ENCODE results near the gene OR1L8. TPM values are rescaled to one million over a fixed set of nuclear protein-coding genes. Genes with fewer than 3 reads are reported as not detected.

Gene OR1L8
- not detected in 2 replicates for total RNA-seq

GRCh38 chr9:122583284-122583683, at the start of gene OR1L8:
TSS of gene OR1L8 (minus strand) at chr9:122583384. CDS start at chr9:122568477, 14,907 bp downstream.

GRCh38 chr9:122614362-122614761, 31.2 kb upstream of the OR1L8 start, which contains the start of gene OR1Q1:
TSS of gene OR1Q1 (plus strand) at chr9:122614738. CDS start at chr9:122614738, 0 bp downstream.

GRCh38 chr9:122552812-122553211, 30.4 kb downstream of the OR1L8 start, which contains the start of gene OR1N2:
TSS of gene OR1N2 (plus strand) at chr9:122553112. CDS start at chr9:122553212, 100 bp downstream.

GRCh38 chr9:122527193-122527592, 56.0 kb downstream of the OR1L8 start, which contains the start of gene OR1N1:
TSS of gene OR1N1 (minus strand) at chr9:122527293. CDS start at chr9:122527293, 0 bp downstream.

GRCh38 chr9:122518841-122519240, 64.3 kb downstream of the OR1L8 start, which contains the start of gene OR1J4:
TSS of gene OR1J4 (plus strand) at chr9:122519141. CDS start at chr9:122519141, 0 bp downstream.

Other genes with a start within 250 kb of the OR1L8 start
- gene PTGS1, start 212.4 kb downstream of the OR1L8 start, total RNA-seq: 51.6 and 55.0 TPM in 2 replicates
- gene OR1J1, start 105.5 kb downstream of the OR1L8 start, total RNA-seq: not detected in 2 replicates
- not detected in 2 replicates for gene OR1J2, start 72.6 kb downstream of the OR1L8 start, total RNA-seq
- not detected in 2 replicates for gene OR1J4, start 64.2 kb downstream of the OR1L8 start, total RNA-seq
- not detected in 2 replicates for gene OR1N1, start 56.1 kb downstream of the OR1L8 start, total RNA-seq
- gene OR1N2, start 30.3 kb downstream of the OR1L8 start, total RNA-seq: not detected in 2 replicates
- gene OR1Q1, start 31.4 kb upstream of the OR1L8 start, total RNA-seq: not detected in 2 replicates
- not detected in 2 replicates for gene OR1B1, start 74.2 kb upstream of the OR1L8 start, total RNA-seq
- gene OR1L1, start 78.3 kb upstream of the OR1L8 start, total RNA-seq: not detected in 2 replicates
- not detected in 2 replicates for gene OR1L3, start 91.7 kb upstream of the OR1L8 start, total RNA-seq
- gene OR1L4, start 140.6 kb upstream of the OR1L8 start, total RNA-seq: not detected in 2 replicates
- not detected in 2 replicates for gene OR1L6, start 158.9 kb upstream of the OR1L8 start, total RNA-seq
- gene OR5C1, start 205.5 kb upstream of the OR1L8 start, total RNA-seq: not detected in 2 replicates
- gene OR1K1, start 216.7 kb upstream of the OR1L8 start, total RNA-seq: not detected in 2 replicates
- gene PDCL, start 245.2 kb upstream of the OR1L8 start, total RNA-seq: 15.5 and 18.2 TPM in 2 replicates

Data from bronchus fibroblast of lung (primary cell).